HG03135 (cell line): ENCODE data around the gene SLC47A2.

Experiments used
- ATAC-seq: cut with Tn5 transposase; IDR thresholded peaks from one replicate; pipeline ENCODE4 v1.9.1; 2021; ENCODE audit warnings: mild to moderate bottlenecking, moderate library complexity; ENCODE audit not compliant: unreplicated experiment

The SLC47A2 gene

DNA sequence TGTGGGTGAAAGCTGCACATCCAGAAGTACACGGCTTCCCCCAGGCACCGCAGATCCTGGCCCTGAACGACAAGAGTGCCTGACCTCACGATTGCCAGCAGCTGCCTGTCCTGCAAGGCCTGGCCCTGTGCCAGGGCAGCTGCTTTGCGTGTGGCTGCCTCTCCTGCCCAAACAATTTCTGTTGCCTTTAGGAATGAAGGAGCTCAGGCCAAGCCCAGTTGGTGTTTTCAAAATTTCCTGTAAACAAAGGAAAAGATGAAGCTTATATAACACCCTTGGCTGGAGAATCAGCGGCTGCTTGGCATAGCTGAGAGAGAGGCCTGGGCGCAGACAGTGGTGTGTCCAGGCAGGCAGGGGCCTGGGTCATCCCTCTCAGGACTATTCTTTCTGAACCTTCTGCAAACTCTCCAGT is 11.7 kb upstream of the SLC47A2 start:
- no peak for ATAC-seq

- no peak for ATAC-seq
Observed at GRCh38 chr17:19727501-19728078, 11.2 kb upstream of the SLC47A2 start.

DNA sequence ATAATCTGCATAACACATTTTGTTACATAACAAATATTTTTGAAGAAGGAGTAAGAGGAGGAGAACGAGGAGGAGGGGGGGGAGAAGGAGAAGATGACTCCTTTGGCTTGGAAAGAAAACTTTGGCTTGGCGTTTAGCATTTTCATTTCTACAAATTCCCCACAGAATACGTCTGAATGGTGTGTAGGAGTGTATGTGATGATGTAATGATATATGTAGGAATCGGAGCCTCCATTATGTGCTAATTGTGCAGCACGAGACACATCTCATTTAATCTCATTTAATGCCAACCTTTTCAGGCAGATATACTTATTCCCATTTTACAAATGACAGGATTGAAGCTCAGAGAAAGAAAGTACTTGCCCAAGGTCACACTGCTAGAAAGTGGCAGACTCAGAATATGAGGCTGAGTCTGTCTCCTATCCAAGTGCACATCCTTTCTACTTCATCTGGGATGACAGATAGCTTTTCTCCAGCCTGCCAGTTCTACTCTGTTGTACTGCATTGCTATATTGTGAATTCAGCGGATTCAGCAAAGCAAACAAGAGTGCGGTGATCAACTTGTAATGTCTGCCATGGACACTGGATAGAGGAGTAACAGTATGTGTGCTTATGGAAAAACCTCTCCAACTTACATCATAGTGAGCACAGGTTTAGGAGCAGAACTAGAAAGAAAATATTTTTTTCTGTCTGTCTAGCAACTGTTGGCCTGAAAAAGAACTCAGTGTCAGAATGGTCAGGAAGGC is 10.4 kb upstream of the SLC47A2 start:
- no peak for ATAC-seq

DNA sequence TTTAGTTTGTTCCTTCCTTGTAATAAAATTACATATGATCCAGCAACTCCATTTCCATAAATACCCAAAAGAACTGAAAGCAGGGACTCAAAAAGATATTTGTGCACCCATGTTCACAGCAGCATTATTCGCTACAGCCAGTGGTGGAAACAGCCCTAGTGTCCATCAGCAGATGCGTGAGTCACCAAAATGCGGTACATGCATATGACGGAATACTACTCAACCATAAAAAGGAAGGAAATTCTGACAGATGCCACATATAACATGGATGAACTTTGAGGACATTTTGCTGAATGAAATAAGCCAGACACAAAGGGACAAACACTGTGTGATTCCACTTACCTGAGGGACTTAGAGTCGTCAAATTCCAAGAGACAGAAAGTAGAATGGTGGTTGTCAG is 9.1 kb upstream of the SLC47A2 start:
- no peak for ATAC-seq

DNA sequence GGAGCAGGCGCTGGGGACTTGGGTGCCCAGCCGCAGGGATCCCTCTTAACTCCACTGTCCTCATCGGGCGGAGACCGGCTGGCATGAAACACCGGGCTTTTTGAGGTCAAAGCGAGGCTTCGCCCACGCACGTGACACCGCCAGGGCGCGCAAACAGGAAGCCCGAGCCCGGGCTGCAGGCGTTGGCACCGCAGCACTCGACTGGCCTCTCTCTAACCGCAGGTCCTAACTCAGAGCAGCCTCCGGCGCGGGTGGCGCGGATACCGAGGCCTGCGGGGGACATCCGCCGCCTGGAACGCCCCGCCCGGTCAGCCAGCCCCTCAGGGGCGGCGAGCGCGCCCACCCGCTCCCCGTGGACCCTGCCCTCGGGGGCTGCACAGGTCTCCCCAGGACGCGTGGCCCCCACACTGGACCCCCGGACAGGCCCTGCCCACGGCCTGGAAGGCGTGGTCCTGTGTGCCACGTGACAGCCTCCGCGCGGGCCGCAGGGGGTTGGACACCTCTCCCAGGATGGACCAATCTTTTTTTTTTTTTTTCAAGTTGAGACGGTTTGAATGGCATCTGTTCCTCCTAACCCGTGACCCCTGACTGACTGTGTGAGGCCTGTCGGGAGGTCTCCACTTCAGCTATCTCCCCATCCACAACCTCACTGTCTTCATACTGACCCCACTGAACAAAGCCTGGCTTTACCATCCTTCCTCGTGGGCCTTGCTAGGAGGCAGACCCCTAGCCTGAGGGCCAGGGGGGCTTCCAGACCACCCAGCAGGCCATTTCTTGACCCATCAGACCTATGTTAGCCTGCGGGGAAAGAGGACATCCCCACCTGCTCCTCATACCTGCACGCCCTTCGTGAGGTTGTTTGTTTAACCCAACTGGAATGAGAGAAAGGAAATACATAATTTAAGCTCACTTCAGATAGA is 8.4 kb upstream of the SLC47A2 start:
- no peak for ATAC-seq

DNA sequence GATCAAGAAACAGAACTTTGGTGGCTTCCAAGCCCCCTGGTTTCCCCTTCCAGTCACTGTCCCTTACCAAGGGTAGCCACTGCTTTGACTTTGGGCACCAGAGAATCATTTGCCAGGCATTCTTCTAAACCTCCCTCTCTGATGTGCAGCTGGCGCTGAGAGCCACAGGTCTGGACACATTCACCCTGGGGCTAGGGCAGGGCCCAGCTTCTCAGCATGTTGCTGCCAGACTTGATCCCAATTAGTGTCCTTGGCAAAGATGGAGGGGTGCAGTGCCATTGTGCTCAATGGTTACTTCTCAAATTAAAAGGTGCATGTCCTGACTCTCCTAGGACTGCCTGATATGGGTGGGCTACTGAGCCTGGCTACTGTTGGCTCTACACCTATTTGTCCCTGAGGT is 7.6 kb upstream of the SLC47A2 start:
- ATAC-seq, result no peak

DNA sequence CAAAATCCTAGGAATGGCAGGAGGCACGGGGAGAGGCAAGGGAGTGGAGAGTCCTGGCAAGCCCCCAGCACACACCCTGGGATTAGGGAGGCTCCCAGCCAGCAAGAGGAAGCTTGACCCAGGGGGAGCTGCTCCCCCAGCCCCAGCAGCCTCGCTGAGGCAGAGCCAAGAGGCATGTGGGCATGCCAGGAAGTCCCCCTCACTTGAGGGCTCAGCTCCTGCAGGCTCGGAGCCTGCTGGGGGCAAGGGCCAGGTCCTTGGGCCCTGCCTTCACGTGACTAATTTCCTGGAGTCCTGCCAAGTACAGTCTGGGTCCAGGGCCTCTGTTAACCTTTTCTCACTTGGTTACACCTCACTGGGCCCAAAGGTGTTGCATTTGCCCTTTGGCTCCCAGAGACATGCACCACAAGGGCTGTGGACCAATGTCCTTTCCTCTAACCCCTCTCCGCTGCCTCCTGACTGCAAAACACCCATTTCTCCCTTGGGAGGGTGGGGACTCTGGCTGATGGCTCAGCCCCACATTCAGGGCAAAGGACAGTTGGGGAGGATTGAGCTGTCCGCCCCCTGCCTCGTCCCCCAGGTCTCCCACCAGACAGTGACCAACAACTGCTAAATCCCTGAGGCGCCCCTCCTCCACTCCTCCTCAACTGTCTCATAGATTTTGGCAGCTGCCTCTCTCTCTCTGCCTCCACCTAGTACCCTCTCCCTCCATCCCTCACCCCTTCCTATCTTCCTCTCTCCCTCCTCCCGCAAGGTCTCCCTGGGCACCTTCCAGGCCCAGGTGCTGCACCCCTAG is 4.4 kb upstream of the SLC47A2 start:
- no peak for ATAC-seq

GRCh38 chr17:19720210-19720475 is 3.8 kb upstream of the SLC47A2 start:
- ATAC-seq, result no peak

DNA sequence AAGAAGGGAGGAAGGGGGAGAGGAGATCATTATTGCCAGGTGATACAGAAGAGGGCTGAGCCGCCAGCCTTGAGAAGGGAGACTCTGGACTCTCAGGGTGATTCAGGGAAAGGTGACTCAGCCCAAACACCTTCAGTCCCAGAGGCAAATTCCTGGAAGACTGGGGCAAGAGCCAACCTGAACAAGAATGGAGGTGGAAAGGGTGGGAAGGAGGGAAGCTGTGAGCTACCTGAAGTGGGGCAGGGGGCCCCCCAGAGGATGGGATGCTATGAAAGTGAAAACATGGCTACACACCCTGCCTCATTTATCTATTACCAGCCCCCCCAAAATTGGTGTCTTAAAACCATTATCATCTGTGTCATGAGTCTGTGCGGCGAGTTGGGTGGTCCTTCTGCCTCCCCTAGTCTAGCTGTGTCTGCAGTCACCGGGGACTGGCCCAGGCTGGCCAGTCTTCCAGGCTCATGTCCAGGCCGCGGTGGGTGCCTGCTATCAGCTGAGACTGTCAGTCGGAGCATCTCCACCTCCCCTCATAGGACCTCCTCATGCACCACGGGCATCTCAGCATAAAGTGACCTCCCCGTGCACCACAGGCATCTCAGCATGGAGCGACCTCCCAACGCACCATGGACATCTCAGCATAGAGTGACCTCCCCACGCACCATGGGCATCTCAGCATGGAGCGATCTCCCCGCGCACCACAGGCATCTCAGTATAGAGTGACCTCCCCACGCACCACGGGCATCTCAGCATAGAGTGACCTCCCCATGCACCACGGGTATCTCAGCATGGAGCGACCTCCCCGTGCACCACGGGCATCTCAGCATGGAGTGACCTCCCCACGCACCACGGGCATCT is 3.2 kb upstream of the SLC47A2 start:
- ATAC-seq, result no peak

DNA sequence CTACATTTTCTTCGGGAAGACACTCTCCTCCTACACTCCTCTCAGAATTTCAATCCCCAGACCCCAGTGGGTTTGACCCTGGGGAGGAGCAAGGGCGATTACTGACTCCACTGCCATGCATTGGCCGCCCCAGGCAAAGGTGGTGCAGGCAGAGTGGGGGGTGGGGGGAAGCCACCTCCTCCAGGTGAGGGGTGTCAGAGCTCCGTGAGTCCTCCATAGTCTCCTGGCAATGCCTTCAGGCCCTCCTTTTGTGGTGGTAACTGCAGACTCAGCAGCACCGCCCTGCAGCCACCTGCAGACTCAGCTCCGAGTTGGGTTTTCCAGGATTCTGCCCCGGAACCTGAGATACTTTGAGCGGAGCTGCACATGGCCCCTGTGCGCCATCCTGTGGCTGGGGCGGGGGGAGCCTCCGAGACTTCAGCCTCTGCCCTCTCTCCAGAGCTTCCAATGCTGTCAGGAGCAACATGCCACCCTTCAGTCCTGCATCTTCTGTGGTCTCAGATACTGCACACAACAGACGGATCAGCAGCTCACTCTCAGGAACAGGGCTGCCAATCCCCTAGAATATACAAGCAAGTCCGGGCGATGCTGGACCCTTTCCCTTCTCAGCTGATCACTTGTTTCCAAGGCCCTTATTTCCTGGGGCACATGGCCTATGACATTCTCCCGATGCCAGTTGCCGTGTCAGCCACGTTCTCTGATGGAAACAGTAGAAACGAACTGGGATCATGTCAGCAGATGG is 2.4 kb upstream of the SLC47A2 start:
- ATAC-seq, result no peak

DNA sequence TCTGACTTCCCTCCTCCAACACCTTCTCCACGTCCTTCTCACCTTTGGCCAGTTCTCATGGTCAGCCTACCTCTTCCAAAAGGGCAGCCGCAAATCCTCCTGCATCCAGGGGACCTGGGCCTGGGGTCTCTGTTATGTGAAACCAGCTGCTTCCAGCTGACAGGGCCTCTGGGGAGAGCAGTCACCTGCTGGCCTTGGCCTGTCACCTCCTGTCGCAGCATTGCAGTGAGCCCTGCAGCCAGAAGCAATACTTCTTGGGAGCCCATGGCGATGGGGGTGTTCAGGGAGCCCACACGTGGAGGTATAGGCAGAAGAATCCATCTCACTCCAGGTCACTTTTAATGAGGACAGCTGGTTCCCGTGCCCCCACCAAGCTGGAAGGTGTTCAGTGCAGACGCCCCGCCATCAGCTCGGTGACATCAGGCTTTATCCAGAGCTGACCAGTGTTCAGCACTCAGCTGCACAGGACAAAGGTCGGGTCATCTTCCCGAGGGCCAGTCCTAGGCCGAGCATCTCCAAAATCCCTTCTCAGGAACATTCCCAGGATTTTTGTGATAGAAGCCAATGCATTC is 1.7 kb upstream of the SLC47A2 start:
- ATAC-seq, result no peak

DNA sequence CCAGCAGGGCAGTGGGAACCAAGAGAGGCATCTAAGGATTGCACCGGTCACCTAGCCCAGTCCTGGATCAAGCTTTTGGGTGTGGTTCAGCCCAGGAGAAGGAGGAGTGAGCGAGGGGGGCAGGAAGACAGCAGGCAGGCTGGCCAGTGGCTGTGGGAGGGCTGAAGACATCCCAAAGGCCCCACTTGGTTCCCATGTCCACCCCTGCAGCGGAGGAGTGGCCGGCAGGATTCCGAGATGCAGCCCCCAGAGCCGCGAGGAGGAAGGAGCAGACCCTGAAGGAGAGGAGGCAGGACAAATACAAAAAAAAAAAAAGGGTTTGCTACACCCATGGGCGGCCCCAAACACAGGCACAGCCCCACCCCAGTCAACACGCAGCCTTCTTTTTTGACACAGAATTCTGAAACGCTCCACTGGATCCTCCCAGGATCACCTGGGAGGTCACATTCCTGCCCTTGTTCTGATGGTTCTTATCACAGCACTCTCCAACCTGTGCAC is 1.1 kb upstream of the SLC47A2 start:
- ATAC-seq, result no peak

DNA sequence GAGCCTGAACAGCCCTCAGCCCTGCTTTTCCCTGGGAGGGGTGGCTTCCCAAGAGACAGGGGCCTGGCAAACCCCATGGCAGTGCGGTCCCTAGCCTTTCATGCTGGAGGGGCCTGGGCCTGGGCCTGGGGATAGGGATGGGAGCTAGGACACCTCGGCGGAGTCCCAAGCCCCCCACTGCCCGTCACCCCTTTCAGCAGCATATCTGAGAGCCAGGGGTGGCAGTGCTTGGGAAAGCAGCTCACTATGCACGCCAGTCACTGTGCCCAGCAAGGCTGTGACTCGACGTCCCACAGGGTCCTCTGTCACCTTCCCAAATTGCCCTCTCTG is 612 bp upstream of the SLC47A2 start:
- ATAC-seq, result no peak

DNA sequence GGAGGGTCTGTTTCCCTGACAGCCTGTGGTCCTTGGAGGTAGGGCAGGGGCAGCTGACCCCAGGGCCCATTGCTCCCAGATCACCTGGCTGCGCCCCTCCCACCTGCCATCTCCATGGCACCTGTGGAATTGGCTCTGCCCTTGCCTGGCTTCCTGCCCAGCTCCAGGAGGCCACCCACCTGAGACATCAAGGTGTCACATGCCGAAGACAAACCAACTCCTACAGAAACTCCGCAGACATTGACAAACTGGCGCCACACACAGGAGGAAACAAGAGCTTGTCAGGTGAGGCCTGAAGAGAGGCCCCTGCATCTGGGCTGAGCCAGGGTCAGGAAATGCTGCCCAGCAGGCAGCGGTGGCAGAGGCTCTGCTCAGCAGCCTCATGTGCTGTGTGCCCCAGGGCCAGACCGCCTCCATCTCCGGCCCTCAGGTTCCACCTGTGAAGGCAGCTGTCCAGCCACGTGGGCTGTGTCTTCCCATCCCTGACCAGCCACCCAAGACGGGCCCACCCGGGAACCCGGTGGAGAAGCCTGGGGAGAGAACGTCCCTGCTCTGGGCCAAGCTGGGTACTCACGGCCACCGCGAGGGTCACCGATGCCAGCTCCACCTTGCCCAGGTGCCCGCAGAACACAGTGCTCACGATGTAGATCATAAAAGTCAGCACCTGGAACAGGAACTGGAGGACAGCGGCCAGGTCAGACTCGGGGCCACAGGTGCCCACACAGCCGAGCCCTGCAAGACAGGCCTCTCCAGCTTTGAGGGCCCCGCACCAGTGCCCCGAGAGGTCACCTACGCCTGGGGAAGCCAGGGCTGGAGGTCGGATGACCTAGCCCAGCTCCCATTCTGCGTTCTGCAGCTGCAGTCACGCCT is 1.6 kb downstream of the SLC47A2 start:
- no peak for ATAC-seq

GRCh38 chr17:19713901-19714361 is 2.5 kb downstream of the SLC47A2 start:
- ATAC-seq, result no peak

DNA sequence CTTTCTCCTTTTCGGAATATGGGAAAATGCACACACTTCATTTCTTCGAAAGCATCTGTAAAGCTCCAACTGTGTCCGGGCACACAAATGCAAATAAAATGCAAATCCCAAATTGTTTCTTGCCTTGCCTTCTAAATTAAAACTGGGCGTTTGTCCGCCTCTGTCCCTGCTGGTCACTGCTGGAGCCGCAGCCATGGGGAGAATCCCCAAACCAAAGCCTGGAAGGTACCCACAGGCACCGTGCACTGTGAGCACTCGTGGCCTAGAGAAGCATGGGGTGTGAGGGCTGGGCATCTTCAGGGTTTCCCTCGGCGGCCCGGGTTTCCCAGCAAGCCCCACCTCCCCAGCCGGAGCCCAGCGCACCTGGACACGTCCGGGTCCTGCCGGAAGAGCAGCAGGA is 2.9 kb downstream of the SLC47A2 start:
- no peak for ATAC-seq

DNA sequence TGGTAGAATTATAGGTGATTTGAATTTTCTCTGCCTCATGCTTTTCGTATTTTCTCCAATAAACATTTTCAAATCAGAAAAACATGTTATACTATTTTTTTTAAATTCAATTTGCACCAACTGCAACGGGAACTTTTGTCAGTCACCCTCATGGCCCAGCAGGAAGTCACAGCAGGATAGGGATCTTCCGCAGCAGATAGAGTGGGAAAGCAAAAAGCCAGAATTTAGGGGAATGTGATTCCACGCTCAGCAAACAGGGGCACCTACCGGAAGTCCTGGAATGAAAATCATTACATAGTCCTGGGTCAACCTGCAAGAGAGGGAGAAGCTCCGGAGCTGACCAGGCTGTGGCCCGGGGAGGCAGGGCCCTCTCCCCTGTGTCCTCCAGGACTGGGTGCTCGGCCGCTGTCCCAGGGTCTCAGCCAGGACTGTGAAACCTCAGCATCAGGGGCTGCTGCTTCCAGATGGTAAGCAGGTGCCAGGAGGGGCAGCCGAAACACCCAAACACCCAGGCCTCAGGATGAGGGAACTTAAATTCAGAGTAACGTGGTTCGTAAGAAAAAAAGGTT is 3.9 kb downstream of the SLC47A2 start:
- no peak for ATAC-seq

- ATAC-seq, result no peak
Observed at GRCh38 chr17:19709841-19710240, 6.5 kb downstream of the SLC47A2 start.
